ENCODE measurements around the gene CRABP1.

DNA sequence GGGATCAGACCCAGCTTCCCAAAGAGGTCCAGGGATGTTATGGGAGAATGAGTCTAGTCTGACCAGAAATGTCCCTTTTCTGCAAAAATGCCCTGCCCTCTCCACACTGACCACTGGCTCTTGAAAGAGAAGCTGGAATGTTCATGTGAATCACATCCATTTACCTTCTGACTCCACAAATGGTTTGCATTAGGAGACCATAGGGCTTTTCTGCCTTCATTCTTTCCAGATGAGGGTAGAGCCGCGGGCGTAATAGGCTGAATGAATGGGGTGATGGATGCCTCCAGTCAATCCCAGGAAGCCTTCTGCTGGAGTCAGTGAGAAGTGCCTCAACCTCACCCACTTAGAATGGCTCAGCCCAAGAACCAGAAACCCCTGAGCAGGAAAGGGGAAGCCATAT is 50.7 kb downstream of the CRABP1 start:
- TF ChIP-seq CTCF (IDR thresholded peaks at IDR 0.05): no peak
- TF ChIP-seq POLR2A (IDR thresholded peaks at IDR 0.05): no peak

Data from thyroid gland (tissue), 4 donors.